ENCODE results near the gene PUS10. TPM values are rescaled to one million over a fixed set of nuclear protein-coding genes. Genes with fewer than 3 reads are reported as not detected.

PUS10 gene
- total RNA-seq, 4 donors from 2014 or later: 1.0 to 5.0 (median 3.5) TPM

- DNase-seq: no peak
- no peak for TF ChIP-seq POLR2A (IDR thresholded peaks at IDR 0.05)
- TF ChIP-seq CTCF (IDR thresholded peaks at IDR 0.05 in 4 of 5, conservative IDR thresholded peaks at IDR 0.05 in 1 of 5): no peak
- Histone ChIP-seq H3K9me3 (no peaks in the 10 kb centered on the region), H3K27me3 (no peaks in the 10 kb centered on the region), H3K27ac (no peak overlapping the region), H3K36me3 (peaks cover 3 to 46% of the 10 kb centered on the region in 2 donors), H3K4me3 (no peak overlapping the region), H3K4me1 (no peaks in the 10 kb centered on the region)
- intact Hi-C loops (cut with DNase I; ENCODE audit: low total_unique reads) (no loop called here), in situ Hi-C loops (cut with MboI; ENCODE audit: low sequenced_read_pairs in 4 of 4) (no loop called here)
- ATAC-seq: no peak
Observed at GRCh38 chr2:60899230-60899891, 118.7 kb downstream of the PUS10 start.

- no peak overlapping the region for H3K27ac ChIP-seq
- H3K36me3 ChIP-seq: peaks cover 6 to 52% of the 10 kb centered on the region in 2 donors
- DNase-seq (no peak), ATAC-seq (no peak)
- intact Hi-C loops (cut with DNase I; ENCODE audit: low total_unique reads) (no loop called here), in situ Hi-C loops (cut with MboI; ENCODE audit: low sequenced_read_pairs in 4 of 4) (no loop called here)
- H3K9me3 ChIP-seq: no peaks in the 10 kb centered on the region
- TF ChIP-seq CTCF (IDR thresholded peaks at IDR 0.05 in 4 of 5, conservative IDR thresholded peaks at IDR 0.05 in 1 of 5) (no peak), POLR2A (IDR thresholded peaks at IDR 0.05) (no peak)
- H3K4me3 ChIP-seq: no peak overlapping the region
- H3K27me3 ChIP-seq: no peaks in the 10 kb centered on the region
- no peaks in the 10 kb centered on the region for H3K4me1 ChIP-seq
Observed at GRCh38 chr2:60898567-60898966, 119.5 kb downstream of the PUS10 start.

Other genes with a start within 250 kb of the PUS10 start
- gene REL, start 136.7 kb downstream of the PUS10 start, total RNA-seq: 1 to 10 TPM; 4.2 to 7.6 (median 5.4) TPM
- gene PEX13, start 535 bp downstream of the PUS10 start, total RNA-seq: 10 to 100 TPM; 19.3 to 53.9 (median 35.4) TPM
- 1 to 10 TPM; 1.5 to 6.5 (median 2.1) TPM for gene SANBR, start 47.6 kb upstream of the PUS10 start, total RNA-seq
- gene C2orf74, start 143.9 kb upstream of the PUS10 start, total RNA-seq: 10 to 100 TPM in 2 of 4 donors, 1 to 10 TPM in 2; 6.6 to 19.2 (median 8.4) TPM